Measurements from ENCODE around the gene EIF1.

EIF1 gene

DNA sequence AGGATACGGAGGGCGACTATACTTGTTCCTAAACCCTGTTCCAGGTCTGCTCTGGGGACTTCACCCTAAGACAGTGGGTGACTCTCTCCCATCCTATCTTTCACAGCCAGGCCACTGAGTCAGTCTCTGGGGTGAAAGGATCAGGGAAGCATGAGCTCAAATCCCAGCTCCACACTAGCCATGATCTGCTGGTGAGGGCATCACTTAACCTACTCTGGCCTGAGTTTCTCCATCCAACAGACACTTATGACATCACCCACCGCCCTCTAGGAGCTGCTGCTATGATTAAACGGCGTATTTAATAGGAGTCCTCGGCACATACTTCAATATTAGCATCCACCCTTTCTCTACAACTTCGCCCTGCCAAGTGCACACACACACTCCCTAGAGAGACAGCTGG lies 33.5 kb downstream of the EIF1 start:
- H3K4me3 ChIP-seq (ENCODE audit: low read depth, low read length), result no peak overlapping the region
- TF ChIP-seq, protein P1, sequence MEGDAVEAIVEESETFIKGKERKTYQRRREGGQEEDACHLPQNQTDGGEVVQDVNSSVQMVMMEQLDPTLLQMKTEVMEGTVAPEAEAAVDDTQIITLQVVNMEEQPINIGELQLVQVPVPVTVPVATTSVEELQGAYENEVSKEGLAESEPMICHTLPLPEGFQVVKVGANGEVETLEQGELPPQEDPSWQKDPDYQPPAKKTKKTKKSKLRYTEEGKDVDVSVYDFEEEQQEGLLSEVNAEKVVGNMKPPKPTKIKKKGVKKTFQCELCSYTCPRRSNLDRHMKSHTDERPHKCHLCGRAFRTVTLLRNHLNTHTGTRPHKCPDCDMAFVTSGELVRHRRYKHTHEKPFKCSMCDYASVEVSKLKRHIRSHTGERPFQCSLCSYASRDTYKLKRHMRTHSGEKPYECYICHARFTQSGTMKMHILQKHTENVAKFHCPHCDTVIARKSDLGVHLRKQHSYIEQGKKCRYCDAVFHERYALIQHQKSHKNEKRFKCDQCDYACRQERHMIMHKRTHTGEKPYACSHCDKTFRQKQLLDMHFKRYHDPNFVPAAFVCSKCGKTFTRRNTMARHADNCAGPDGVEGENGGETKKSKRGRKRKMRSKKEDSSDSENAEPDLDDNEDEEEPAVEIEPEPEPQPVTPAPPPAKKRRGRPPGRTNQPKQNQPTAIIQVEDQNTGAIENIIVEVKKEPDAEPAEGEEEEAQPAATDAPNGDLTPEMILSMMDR (IDR thresholded peaks at IDR 0.05; ENCODE audit: low read depth, low read length), result no peak

DNA sequence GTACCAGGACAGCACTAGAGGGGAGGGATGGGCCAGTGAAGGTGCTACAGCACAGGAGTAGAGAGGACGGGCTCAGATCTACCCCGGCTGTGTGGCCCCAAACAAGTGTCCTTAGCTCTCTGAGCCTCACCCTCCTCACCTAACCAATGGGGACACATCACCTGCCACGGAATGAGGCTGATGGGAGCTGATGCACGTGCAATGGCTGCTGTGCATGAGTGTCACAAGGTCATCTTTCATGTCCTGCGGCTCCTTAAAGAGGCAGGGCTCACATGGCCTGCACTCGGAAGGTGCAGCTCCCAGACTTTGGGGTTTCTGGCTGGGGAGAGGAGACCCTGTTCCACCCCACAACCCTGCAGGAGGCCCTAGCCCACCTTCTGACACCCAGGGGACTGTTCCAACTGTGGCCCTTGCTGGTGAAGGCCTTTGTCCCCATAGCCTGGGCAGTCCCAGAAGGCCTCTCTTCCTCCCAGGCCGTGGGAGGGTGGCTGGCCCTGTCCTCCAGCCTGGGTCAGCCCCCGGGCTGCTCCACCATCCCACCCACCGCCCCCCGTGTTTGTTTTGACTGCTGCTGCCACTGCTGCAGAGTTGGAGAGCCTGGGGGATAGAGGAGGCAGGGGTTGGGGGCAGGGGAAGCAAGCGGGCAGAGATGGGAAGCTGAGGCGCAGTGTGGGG lies 35.3 kb downstream of the EIF1 start:
- H3K4me3 ChIP-seq (ENCODE audit: low read depth, low read length), result no peak overlapping the region
- TF ChIP-seq, protein P1 (IDR thresholded peaks at IDR 0.05; ENCODE audit: low read depth, low read length), result no peak

DNA sequence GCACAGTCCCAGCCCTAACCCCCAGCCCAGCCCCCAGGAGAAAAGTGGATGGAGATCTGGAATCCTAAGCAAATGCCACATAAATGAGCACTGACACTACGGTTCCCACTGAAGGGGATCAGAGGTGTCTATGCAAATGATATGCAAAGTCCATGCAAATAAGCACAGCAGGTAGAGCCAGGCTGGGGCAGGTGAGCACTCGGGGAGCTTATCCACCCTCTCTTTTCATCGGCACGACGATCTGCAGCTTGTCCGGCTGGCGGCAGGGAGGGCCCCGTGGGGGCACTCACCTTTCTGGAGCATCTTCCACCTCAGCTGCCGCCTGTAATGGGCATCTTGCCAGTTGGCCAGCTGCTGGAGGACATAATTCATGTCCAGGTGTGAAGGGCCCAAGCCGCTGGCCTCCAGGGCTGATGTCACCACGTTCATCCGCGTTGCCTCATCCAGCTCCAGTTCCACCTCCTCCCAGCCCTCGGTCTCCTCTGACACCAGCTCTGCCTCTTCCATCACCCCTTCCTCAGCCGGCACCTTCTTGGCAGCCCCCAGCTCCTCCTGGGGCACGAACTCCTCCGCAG lies 35.9 kb downstream of the EIF1 start:
- TF ChIP-seq, protein P1 (IDR thresholded peaks at IDR 0.05; ENCODE audit: low read depth, low read length), result no peak
- no peak overlapping the region for H3K4me3 ChIP-seq (ENCODE audit: low read depth, low read length)

DNA sequence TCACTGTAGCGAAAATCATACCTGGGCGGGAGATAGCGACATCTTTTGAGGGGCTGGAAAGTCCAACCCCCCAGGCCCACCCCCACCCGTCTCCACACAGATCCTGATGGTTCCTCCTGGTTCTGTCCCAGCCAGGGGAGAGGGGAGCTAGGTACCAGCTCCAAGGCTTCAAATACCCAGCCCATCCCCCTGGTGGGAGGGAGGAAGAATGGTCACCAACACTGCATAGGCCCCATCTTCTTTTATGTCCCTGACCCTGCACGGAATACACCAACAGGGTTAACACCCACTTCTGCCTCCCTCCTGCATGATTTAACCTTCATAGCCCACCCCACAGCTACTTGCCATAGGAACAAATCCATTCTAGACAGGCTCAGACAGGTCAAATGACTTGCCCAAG lies 36.4 kb downstream of the EIF1 start:
- TF ChIP-seq, protein P1 (IDR thresholded peaks at IDR 0.05; ENCODE audit: low read depth, low read length), result no peak
- H3K4me3 ChIP-seq (ENCODE audit: low read depth, low read length), result no peak overlapping the region

DNA sequence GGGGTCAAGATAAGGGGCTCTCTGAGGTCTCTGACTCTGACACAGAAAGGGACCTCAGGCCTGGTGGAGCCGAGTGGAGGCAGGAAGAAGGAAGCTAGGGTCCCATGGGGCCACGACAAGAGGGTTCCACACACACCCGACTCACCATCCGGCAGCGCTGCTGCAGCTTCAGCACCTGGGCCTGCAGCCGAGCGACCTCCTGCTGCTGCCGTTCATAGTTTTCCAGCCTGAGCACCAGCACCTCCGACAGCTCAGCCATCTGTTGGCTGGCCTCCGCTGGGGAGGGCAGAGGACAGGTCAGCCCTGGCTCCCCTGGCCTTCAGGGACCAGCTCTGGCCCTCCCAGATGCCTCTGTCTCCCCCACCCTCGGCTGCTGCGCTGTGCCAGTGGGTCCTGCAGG lies 39.4 kb downstream of the EIF1 start:
- H3K4me3 ChIP-seq (ENCODE audit: low read depth, low read length), result no peak overlapping the region
- TF ChIP-seq, protein P1 (IDR thresholded peaks at IDR 0.05; ENCODE audit: low read depth, low read length), result no peak

DNA sequence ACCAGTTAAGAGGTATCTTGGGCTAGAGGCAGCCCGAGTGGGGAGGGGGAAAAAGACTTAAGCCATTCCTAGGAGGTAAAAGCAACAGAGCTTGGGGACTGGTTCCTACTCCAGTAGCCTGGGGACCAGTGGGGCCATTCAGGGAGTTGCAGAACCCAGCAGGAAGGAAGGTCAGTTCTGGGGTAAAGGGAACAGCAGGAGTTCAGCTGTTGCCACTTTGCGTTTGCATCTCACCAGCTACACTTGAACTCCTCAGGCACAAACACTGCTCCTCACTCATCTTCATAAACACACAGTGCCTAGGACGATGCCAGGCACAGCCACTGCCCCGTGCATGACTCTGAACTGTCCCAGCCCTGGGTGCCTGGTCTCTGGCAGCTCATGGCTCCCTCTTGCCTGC lies 41.8 kb downstream of the EIF1 start:
- no peak overlapping the region for H3K4me3 ChIP-seq (ENCODE audit: low read depth, low read length)
- TF ChIP-seq, protein P1 (IDR thresholded peaks at IDR 0.05; ENCODE audit: low read depth, low read length), result no peak

DNA sequence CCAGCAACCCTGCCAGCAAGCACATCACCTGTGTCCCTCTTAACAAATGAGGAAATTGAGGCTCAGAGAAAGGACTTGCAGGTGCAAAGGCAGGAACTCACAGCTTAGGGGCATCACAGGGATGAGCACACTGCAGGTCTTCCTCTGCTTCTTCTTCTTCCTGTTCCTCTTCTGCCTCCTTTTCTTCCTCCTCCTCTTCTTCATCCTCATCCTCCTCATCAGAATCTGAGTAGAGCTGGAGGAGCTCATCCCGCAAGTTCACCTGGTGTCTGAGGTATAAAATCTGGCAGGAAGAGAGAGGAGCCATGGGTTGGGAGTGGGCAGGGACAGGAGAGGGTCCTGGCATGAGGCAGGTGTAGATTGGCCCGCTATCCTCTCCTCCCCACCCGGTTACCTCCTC lies 43.2 kb downstream of the EIF1 start:
- TF ChIP-seq, protein P1 (IDR thresholded peaks at IDR 0.05; ENCODE audit: low read depth, low read length), result no peak
- no peak overlapping the region for H3K4me3 ChIP-seq (ENCODE audit: low read depth, low read length)

Measured in WI38 (cell line).